PC-3 (cell line): Measurements from ENCODE around the gene HPCA. TPM values are rescaled to one million over a fixed set of nuclear protein-coding genes. Genes with fewer than 3 reads are reported as not detected.

Source experiments
- ATAC-seq: fragments of 200-7000 bp; cut with Tn5 transposase; 2 replicates; pipeline ENCODE4 v1.9.1; 2020; ENCODE audit warnings: mild to moderate bottlenecking, moderate library complexity
- BruUV-seq: library from RNA; stranded (reverse); fragments of 400-500 nt; replicated peaks from 2 replicates; lab custom pipeline; 2021; lab: Mats Ljungman, UMichigan
- CTCF ChIA-PET: fragments of 300-600 bp; sonication (Branson Sonifier 250); formaldehyde crosslinking; loops from one replicate; lab custom pipeline; 2022; ENCODE audit warnings: antibody characterized with exemption; lab: Charles Lee
- POLR2A ChIA-PET: fragments of 300-600 bp; sonication (Branson Sonifier 250); formaldehyde crosslinking; loops from one replicate; lab custom pipeline; 2022; ENCODE audit warnings: antibody characterized with exemption; ENCODE audit not compliant: unreplicated experiment; lab: Charles Lee
- DNase-seq: peaks from one replicate; pipeline ENCODE4 v3.0.0-alpha.2; 2015
- H2AFZ ChIP-seq: fragments of 300-600 bp; sonication (generic); 2 replicates; pipeline ENCODE4 v1.6.0; 2016; ENCODE audit warnings: antibody characterized with exemption, low read length
- H3F3A ChIP-seq: fragments of 300-600 bp; sonication (generic); one replicate; pipeline ENCODE4 v1.6.0; 2017; ENCODE audit warnings: antibody characterized with exemption, low read length, control low read depth, mild to moderate bottlenecking; ENCODE audit not compliant: unreplicated experiment
- H3K27ac ChIP-seq: fragments of 300-600 bp; sonication (generic); 2 replicates; pipeline ENCODE4 v1.5.1; 2016; ENCODE audit warnings: mild to moderate bottlenecking, low read length
- H3K27me3 ChIP-seq: fragments of 300-600 bp; sonication (generic); 2 replicates; pipeline ENCODE4 v1.6.1; 2016; ENCODE audit warnings: low read length, mixed read lengths
- H3K36me3 ChIP-seq: fragments of 300-600 bp; sonication (generic); 2 replicates; pipeline ENCODE4 v1.6.1; 2016; ENCODE audit warnings: low read depth, mixed run types, low read length, mixed read lengths
- H3K4me1 ChIP-seq: fragments of 300-600 bp; sonication (generic); 2 replicates; pipeline ENCODE4 v1.5.1; 2016; ENCODE audit warnings: low read length; ENCODE audit not compliant: insufficient read depth
- H3K4me2 ChIP-seq: fragments of 300-600 bp; sonication (generic); 2 replicates; pipeline ENCODE4 v1.6.0; 2016; ENCODE audit warnings: low read length
- H3K4me3 ChIP-seq: fragments of 300-600 bp; sonication (generic); 2 replicates; pipeline ENCODE4 v1.5.1; 2016; ENCODE audit warnings: mild to moderate bottlenecking, low read length, mixed read lengths
- H3K79me2 ChIP-seq: fragments of 300-600 bp; sonication (generic); 2 replicates; pipeline ENCODE4 v1.6.1; 2017; ENCODE audit warnings: low read length, mixed read lengths
- H3K9ac ChIP-seq: fragments of 300-600 bp; sonication (generic); 2 replicates; pipeline ENCODE4 v1.6.0; 2016; ENCODE audit warnings: mild to moderate bottlenecking, low read length
- H3K9me2 ChIP-seq: fragments of 300-600 bp; sonication (generic); replicated peaks from 2 replicates; pipeline ENCODE4 v1.6.1; 2016; ENCODE audit warnings: mixed run types, low read length, mixed read lengths
- H3K9me3 ChIP-seq: fragments of 300-600 bp; sonication (generic); 2 replicates; pipeline ENCODE4 v1.6.1; 2016; ENCODE audit warnings: low read length, mixed read lengths
- H4K20me1 ChIP-seq: fragments of 300-600 bp; sonication (generic); 2 replicates; pipeline ENCODE4 v1.6.1; 2016; ENCODE audit warnings: low read length, mixed read lengths
- EZH2 ChIP-seq: fragments of 300-600 bp; sonication (generic); IDR thresholded peaks from one replicate; pipeline ENCODE4 v1.6.1; 2017; ENCODE audit warnings: antibody characterized with exemption, mild to moderate bottlenecking, low read length; ENCODE audit not compliant: unreplicated experiment
- EZH2phosphoT487 ChIP-seq: fragments of 300-600 bp; sonication (generic); IDR thresholded peaks from 2 replicates; pipeline ENCODE4 v1.6.1; 2018; ENCODE audit warnings: mild to moderate bottlenecking, antibody characterized with exemption, low read length, borderline replicate concordance
- intact Hi-C: fragments of 100-400 bp; cut with micrococcal nuclease; formaldehyde crosslinking; loops from 2 replicates; pipeline ENCODE4 v1.9.0; 2023
- total RNA-seq: library from RNA; depleted of rRNA; stranded (reverse); fragments of >200 nt; gene quantifications from 2 replicates; pipeline ENCODE4 v1.2.3, GENCODE V29; 2014
- TF ChIP-seq, protein P1 (sequence below): fragments of 300-600 bp; sonication (generic); conservative IDR thresholded peaks from 2 replicates; pipeline ENCODE4 v1.5.1; 2017; ENCODE audit warnings: antibody characterized with exemption, low read depth, mild to moderate bottlenecking, low read length

The HPCA gene
- total RNA-seq, 1 experiment from 2014 or later, result not detected

DNA sequence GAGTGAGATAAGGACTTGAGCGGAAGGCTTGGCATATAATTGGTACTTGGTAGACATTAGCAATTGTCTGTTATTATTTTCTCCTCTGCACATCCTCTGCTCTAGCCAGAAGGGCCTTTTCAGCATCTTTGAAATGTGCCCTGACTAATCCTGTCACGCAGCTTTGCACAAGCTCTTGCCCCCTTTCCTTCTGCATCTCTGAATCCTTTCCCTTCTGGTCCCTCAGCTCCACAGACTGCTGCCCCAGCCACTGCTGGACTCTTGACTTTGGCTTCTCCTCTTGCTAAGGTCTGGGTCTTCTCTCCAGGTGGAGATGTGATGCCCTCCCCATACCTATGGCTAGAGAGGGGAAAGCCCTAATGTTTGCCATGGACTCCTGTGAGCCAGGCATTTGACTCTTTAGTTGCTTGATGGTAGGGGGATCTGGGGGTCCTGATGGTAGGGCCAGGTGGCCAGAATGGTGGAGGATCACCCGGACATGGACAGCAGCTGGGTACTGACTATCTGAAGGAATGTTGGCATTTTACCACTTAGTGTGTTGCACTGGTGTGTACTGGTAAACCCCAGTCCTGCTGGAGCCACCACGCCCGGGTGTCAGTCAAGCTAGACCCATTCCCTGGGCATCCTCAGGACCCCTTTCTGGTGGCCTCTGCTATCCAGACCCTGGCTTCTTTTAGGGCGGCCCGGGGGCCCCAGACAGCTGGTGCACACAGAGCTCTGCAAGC lies 4.4 kb downstream of the HPCA start:
- no peaks in the 10 kb centered on the region for H3K27me3 ChIP-seq
- ATAC-seq, result no peak
- H3K4me3 ChIP-seq, result no peak overlapping the region
- H3K27ac ChIP-seq, result no peak overlapping the region
- intact Hi-C loops, result no loop called here
- DNase-seq, result no peak
- H3K79me2 ChIP-seq, result no peaks in the 10 kb centered on the region
- no peak overlapping the region for H2AFZ ChIP-seq
- POLR2A ChIA-PET, result no interaction called here
- H4K20me1 ChIP-seq, result no peaks in the 10 kb centered on the region
- no peaks in the 10 kb centered on the region for H3K4me1 ChIP-seq
- H3F3A ChIP-seq, result no peaks in the 10 kb centered on the region
- no peak overlapping the region for H3K9ac ChIP-seq
- TF ChIP-seq, protein P1, sequence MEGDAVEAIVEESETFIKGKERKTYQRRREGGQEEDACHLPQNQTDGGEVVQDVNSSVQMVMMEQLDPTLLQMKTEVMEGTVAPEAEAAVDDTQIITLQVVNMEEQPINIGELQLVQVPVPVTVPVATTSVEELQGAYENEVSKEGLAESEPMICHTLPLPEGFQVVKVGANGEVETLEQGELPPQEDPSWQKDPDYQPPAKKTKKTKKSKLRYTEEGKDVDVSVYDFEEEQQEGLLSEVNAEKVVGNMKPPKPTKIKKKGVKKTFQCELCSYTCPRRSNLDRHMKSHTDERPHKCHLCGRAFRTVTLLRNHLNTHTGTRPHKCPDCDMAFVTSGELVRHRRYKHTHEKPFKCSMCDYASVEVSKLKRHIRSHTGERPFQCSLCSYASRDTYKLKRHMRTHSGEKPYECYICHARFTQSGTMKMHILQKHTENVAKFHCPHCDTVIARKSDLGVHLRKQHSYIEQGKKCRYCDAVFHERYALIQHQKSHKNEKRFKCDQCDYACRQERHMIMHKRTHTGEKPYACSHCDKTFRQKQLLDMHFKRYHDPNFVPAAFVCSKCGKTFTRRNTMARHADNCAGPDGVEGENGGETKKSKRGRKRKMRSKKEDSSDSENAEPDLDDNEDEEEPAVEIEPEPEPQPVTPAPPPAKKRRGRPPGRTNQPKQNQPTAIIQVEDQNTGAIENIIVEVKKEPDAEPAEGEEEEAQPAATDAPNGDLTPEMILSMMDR, result no peak
- TF ChIP-seq EZH2phosphoT487 (no peak), EZH2 (no peak)
- H3K9me3 ChIP-seq, result no peaks in the 10 kb centered on the region
- H3K36me3 ChIP-seq, result no peaks in the 10 kb centered on the region
- no TSS peak for BruUV-seq
- CTCF ChIA-PET, result interaction anchor here (0.6 kb wide), 1 partner anchor 14 kb away, joined by 3 read pairs; no protein-coding TSS in a partner anchor
- H3K9me2 ChIP-seq, result no peaks in the 10 kb centered on the region
- no peak overlapping the region for H3K4me2 ChIP-seq

DNA sequence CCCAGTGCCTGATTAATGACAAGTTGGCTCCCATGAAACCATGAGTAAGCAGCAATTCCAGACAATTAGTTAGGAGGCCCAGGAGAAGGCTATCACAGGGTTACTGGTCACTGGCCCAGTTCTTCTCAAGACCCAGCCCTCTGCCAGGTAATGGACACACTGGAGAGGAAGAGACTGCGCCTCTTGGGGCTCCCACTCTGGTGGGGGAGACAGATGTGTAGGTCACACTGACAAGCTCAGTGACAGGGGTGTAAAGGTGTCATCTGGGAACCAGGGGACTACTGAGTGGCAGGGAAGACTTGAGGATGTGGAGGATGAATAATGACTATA lies 4.9 kb downstream of the HPCA start:
- no peak for DNase-seq
- CTCF ChIA-PET, result no interaction called here
- H3K9ac ChIP-seq, result no peak overlapping the region
- no peak overlapping the region for H2AFZ ChIP-seq
- no peaks in the 10 kb centered on the region for H4K20me1 ChIP-seq
- H3F3A ChIP-seq, result no peaks in the 10 kb centered on the region
- no TSS peak for BruUV-seq
- H3K4me1 ChIP-seq, result no peaks in the 10 kb centered on the region
- no peaks in the 10 kb centered on the region for H3K9me3 ChIP-seq
- H3K79me2 ChIP-seq, result no peaks in the 10 kb centered on the region
- TF ChIP-seq EZH2 (no peak), EZH2phosphoT487 (no peak)
- TF ChIP-seq, protein P1, result no peak
- no peaks in the 10 kb centered on the region for H3K36me3 ChIP-seq
- no peak overlapping the region for H3K4me3 ChIP-seq
- H3K4me2 ChIP-seq, result no peak overlapping the region
- intact Hi-C loops, result no loop called here
- no peak for ATAC-seq
- H3K27ac ChIP-seq, result no peak overlapping the region
- H3K9me2 ChIP-seq, result no peaks in the 10 kb centered on the region
- H3K27me3 ChIP-seq, result no peaks in the 10 kb centered on the region
- POLR2A ChIA-PET, result no interaction called here

DNA sequence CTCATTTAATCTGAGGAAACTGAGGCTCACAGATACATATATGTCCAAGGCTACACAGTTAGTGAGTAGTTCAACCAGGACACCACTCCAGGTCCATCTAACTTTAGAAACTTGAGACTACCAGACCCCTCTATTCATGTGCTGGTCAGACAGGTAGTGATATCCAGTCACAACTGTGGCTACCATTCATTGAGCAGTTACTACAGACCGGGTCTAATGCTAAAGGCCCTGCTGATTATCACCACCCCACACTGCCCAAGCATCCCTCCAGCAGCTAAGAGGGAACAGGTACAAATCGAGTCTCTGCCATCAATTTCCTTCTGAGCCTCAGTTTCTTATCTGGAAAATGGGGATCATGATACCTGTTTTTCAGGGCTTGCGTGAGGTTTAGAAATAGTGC lies 5.3 kb downstream of the HPCA start:
- DNase-seq (no peak), ATAC-seq (no peak)
- ChIA-PET POLR2A (no interaction called here), CTCF (no interaction called here)
- H4K20me1 ChIP-seq, result no peaks in the 10 kb centered on the region
- H3K4me1 ChIP-seq, result no peaks in the 10 kb centered on the region
- no peaks in the 10 kb centered on the region for H3K36me3 ChIP-seq
- H3K79me2 ChIP-seq, result no peaks in the 10 kb centered on the region
- H3K4me3 ChIP-seq, result no peak overlapping the region
- H3K9me2 ChIP-seq, result no peaks in the 10 kb centered on the region
- intact Hi-C loops, result no loop called here
- no peak overlapping the region for H3K4me2 ChIP-seq
- no peaks in the 10 kb centered on the region for H3F3A ChIP-seq
- H3K27me3 ChIP-seq, result no peaks in the 10 kb centered on the region
- no peak overlapping the region for H3K27ac ChIP-seq
- TF ChIP-seq EZH2phosphoT487, result no peak
- TF ChIP-seq, protein P1, result no peak
- TF ChIP-seq EZH2, result no peak
- no peak overlapping the region for H3K9ac ChIP-seq
- no peaks in the 10 kb centered on the region for H3K9me3 ChIP-seq
- no TSS peak for BruUV-seq
- H2AFZ ChIP-seq, result no peak overlapping the region
